Motor neuron (in vitro differentiated cells): ENCODE data around the gene ARHGEF7. TPM values are rescaled to one million over a fixed set of nuclear protein-coding genes. Genes with fewer than 3 reads are reported as not detected.

Source experiments
- ATAC-seq, 8 experiments: fragments of 200-7000 bp; cut with Tn5 transposase; replicated peaks in 6 of 8; 2 replicates each; pipeline ENCODE4 v1.8.0; 2021; ENCODE audit warnings: mild to moderate bottlenecking in 8 of 8, moderate library complexity in 8 of 8
- H3K27ac ChIP-seq, 2 donors: fragments of 250-450 bp; sonication (Bioruptor Pico); 2 replicates each; pipeline ENCODE4 v1.9.0; 2021; ENCODE audit warnings: antibody characterized with exemption in 2 of 2, mild to moderate bottlenecking in 2 of 2, moderate library complexity in 1 of 2
- H3K4me1 ChIP-seq, 2 donors: fragments of 250-450 bp; sonication (Bioruptor Pico); replicated peaks in 1 of 2; 2 replicates each; pipeline ENCODE4 v1.6.1; 2021; ENCODE audit warnings: antibody characterized with exemption in 2 of 2, mild to moderate bottlenecking in 2 of 2, moderate library complexity in 1 of 2
- H3K4me3 ChIP-seq, 5 donors: fragments of 250-450 bp; sonication (Bioruptor Pico); 2 replicates each; pipeline ENCODE4 v1.9.0; 2021; ENCODE audit warnings: antibody characterized with exemption in 5 of 5, mild to moderate bottlenecking in 5 of 5, moderate library complexity in 4 of 5
- WGBS, 10 experiments: fragments of 450-650 bp; shearing (Covaris generic); methylation state at CpG; one replicate each; pipeline ENCODE4 v1.0.0; 2022; 5-methylcytosine and 5-hydroxymethylcytosine counted together
- in situ Hi-C, 9 experiments: fragments of 400-800 bp; cut with MboI; loops; one replicate each; pipeline ENCODE4 v1.15.0; 2021; ENCODE audit warnings: low sequenced_read_pairs in 9 of 9, low pct_unique_long_range_greater_than_20kb in 2 of 9; ENCODE audit not compliant: unreplicated experiment in 9 of 9
- total RNA-seq, 8 experiments: library from RNA; unstranded; fragments of 300-600 nt; gene quantifications; 2 replicates each; pipeline versions ENCODE4 v1.2.3 to v1.2.4, GENCODE V29; 2022

The ARHGEF7 gene
- total RNA-seq, 8 experiments from 2014 or later = 27.9 to 56.9 (median 50.5) TPM

- WGBS, 10 experiments = 0 to 17% (median 4%) methylated on average over 3 to 25 of the region's 56 CpGs; no CpG with 5 or more reads in 3 of the 10 experiments
- in situ Hi-C loops = no loop called here
- peaks cover 0 to 18% of the 10 kb centered on the region in 2 donors for H3K4me1 ChIP-seq
- ATAC-seq = peak; percentile 46 to 73 (median 68)
- peak overlapping the region; percentile 82 to 95 for H3K27ac ChIP-seq
- H3K4me3 ChIP-seq = peak overlapping the region; percentile 69 to 97 (median 86)
These were observed 599 bp upstream of the ARHGEF7 start for GRCh38 chr13:111114362-111115060.

- Histone ChIP-seq H3K4me1 (peaks cover 0 to 18% of the 10 kb centered on the region in 2 donors), H3K27ac (peak overlapping the region; percentile 82 to 95), H3K4me3 (peak overlapping the region; percentile 69 to 97 (median 86))
- WGBS, 10 experiments = 0 to 6% (median 0%) methylated on average over 3 to 14 of the region's 39 CpGs; no CpG with 5 or more reads in 5 of the 10 experiments
- ATAC-seq = peak in 7 of 8 experiments; percentile 17 to 40 (median 28)
- in situ Hi-C loops = no loop called here
These were observed 933 bp downstream of the ARHGEF7 start for GRCh38 chr13:111115965-111116521.

GRCh38 chr13:111116856-111117255 is 1.7 kb downstream of the ARHGEF7 start:
- peak overlapping the region; percentile 69 to 97 (median 86) for H3K4me3 ChIP-seq
- no peak for ATAC-seq
- peaks cover 0 to 18% of the 10 kb centered on the region in 2 donors for H3K4me1 ChIP-seq
- no peak overlapping the region for H3K27ac ChIP-seq
- 0 to 88% (median 40%) methylated on average over 1 of the region's 1 CpG; no CpG with 5 or more reads in 3 of the 10 experiments for WGBS, 10 experiments
- in situ Hi-C loops = no loop called here

- Histone ChIP-seq H3K4me1 (peaks cover 0 to 18% of the 10 kb centered on the region in 2 donors), H3K4me3 (peak overlapping the region in 2 of 5 donors; percentile 86 to 90), H3K27ac (no peak overlapping the region)
- ATAC-seq = no peak
- 19 to 100% (median 80%) methylated on average over 3 to 5 of the region's 5 CpGs for WGBS, 10 experiments
- in situ Hi-C loops = no loop called here
These were observed 2.2 kb downstream of the ARHGEF7 start for GRCh38 chr13:111117289-111117688.

- peaks cover 0 to 18% of the 10 kb centered on the region in 2 donors for H3K4me1 ChIP-seq
- 7 to 100% (median 78%) methylated on average over 2 to 9 of the region's 10 CpGs; no CpG with 5 or more reads in 2 of the 10 experiments for WGBS, 10 experiments
- in situ Hi-C loops = no loop called here
- no peak overlapping the region for H3K27ac ChIP-seq
- no peak overlapping the region for H3K4me3 ChIP-seq
- ATAC-seq = no peak
These were observed 2.9 kb downstream of the ARHGEF7 start for GRCh38 chr13:111117961-111118360.

- Histone ChIP-seq H3K4me1 (peaks cover 0 to 12% of the 10 kb centered on the region in 2 donors), H3K27ac (no peak overlapping the region), H3K4me3 (no peak overlapping the region)
- no peak for ATAC-seq
- in situ Hi-C loops = no loop called here
- WGBS, 10 experiments = 50 to 92% (median 86%) methylated on average over 1 to 7 of the region's 9 CpGs
These were observed 3.9 kb downstream of the ARHGEF7 start for GRCh38 chr13:111118898-111119607.

- peaks cover 0 to 9% of the 10 kb centered on the region in 2 donors for H3K4me1 ChIP-seq
- no peak for ATAC-seq
- H3K4me3 ChIP-seq = no peak overlapping the region
- in situ Hi-C loops = no loop called here
- H3K27ac ChIP-seq = no peak overlapping the region
These were observed 4.9 kb downstream of the ARHGEF7 start for GRCh38 chr13:111119966-111120365.

- in situ Hi-C loops = no loop called here
- H3K27ac ChIP-seq = no peak overlapping the region
- ATAC-seq = no peak
- no peak overlapping the region for H3K4me3 ChIP-seq
- 40 to 100% (median 64%) methylated on average over 2 to 4 of the region's 12 CpGs; no CpG with 5 or more reads in 2 of the 10 experiments for WGBS, 10 experiments
- H3K4me1 ChIP-seq = peaks cover 0 to 9% of the 10 kb centered on the region in 2 donors
These were observed 5.3 kb downstream of the ARHGEF7 start for GRCh38 chr13:111120422-111120821.

- 65 to 100% (median 86%) methylated on average over 1 to 5 of the region's 8 CpGs; no CpG with 5 or more reads in 5 of the 10 experiments for WGBS, 10 experiments
- peaks cover 0 to 9% of the 10 kb centered on the region in 2 donors for H3K4me1 ChIP-seq
- in situ Hi-C loops = no loop called here
These were observed 5.8 kb downstream of the ARHGEF7 start for GRCh38 chr13:111120913-111121312.

GRCh38 chr13:111121506-111121905 is 6.4 kb downstream of the ARHGEF7 start:
- Histone ChIP-seq H3K27ac (no peak overlapping the region), H3K4me3 (no peak overlapping the region), H3K4me1 (peaks cover 0 to 9% of the 10 kb centered on the region in 2 donors)
- in situ Hi-C loops = no loop called here
- no peak for ATAC-seq
- 90 to 100% methylated on average over 1 to 2 of the region's 16 CpGs; no CpG with 5 or more reads in 8 of the 10 experiments for WGBS, 10 experiments

More at GRCh38 chr13:111120913-111121312, 5.8 kb downstream of the ARHGEF7 start:
- H3K4me3 ChIP-seq = no peak overlapping the region
- ATAC-seq = no peak
- no peak overlapping the region for H3K27ac ChIP-seq

GRCh38 chr13:111122056-111122455 is 6.9 kb downstream of the ARHGEF7 start:
- no peak for ATAC-seq
- WGBS, 10 experiments = 68 to 100% (median 78%) methylated on average over 2 to 6 of the region's 12 CpGs; no CpG with 5 or more reads in 4 of the 10 experiments
- Histone ChIP-seq H3K4me1 (peaks cover 0 to 3% of the 10 kb centered on the region in 2 donors), H3K27ac (no peak overlapping the region), H3K4me3 (no peak overlapping the region)
- in situ Hi-C loops = no loop called here

- no peaks in the 10 kb centered on the region for H3K4me1 ChIP-seq
- H3K27ac ChIP-seq = no peak overlapping the region
- WGBS, 10 experiments = 85 to 100% (median 92%) methylated on average over 2 to 4 of the region's 9 CpGs; no CpG with 5 or more reads in 3 of the 10 experiments
- no peak overlapping the region for H3K4me3 ChIP-seq
- in situ Hi-C loops = no loop called here
- ATAC-seq = no peak
These were observed 7.5 kb downstream of the ARHGEF7 start for GRCh38 chr13:111122631-111123030.

- no peaks in the 10 kb centered on the region for H3K4me1 ChIP-seq
- 83 to 100% (median 100%) methylated on average over 2 to 4 of the region's 4 CpGs; no CpG with 5 or more reads in 4 of the 10 experiments for WGBS, 10 experiments
- H3K27ac ChIP-seq = no peak overlapping the region
- H3K4me3 ChIP-seq = no peak overlapping the region
- in situ Hi-C loops = no loop called here
- ATAC-seq = no peak
These were observed 8.1 kb downstream of the ARHGEF7 start for GRCh38 chr13:111123221-111123620.
